BJ (cell line): ENCODE results near the gene GPR157. TPM values are rescaled to one million over a fixed set of nuclear protein-coding genes. Genes with fewer than 3 reads are reported as not detected.

Experiments
- CTCF ChIA-PET: fragments of 350-600 bp; formaldehyde crosslinking; extraction: SDS; loops from one replicate; lab custom pipeline; 2021; ENCODE audit warnings: antibody characterized with exemption, inconsistent platforms; lab: Yijun Ruan, JAX
- POLR2A ChIA-PET: fragments of 300-600 bp; sonication (Branson Sonifier 250); formaldehyde crosslinking; extraction: SDS; loops from one replicate; lab custom pipeline; 2021; ENCODE audit warnings: antibody characterized with exemption; lab: Charles Lee
- DNase-seq: peaks from one replicate; pipeline ENCODE4 v3.0.0-alpha.2; 2011; ENCODE audit warnings: low read depth
- H3K27me3 ChIP-seq: 2 replicates; pipeline ENCODE4 v1.6.0; 2011; ENCODE audit warnings: low read length; ENCODE audit not compliant: control insufficient read depth, insufficient read depth
- H3K36me3 ChIP-seq: 2 replicates; pipeline ENCODE4 v1.5.1; 2011; ENCODE audit warnings: low read length; ENCODE audit not compliant: control insufficient read depth, insufficient read depth
- H3K4me3 ChIP-seq: 2 replicates; pipeline ENCODE4 v1.5.1; 2011; ENCODE audit warnings: low read depth, mild to moderate bottlenecking, control low read depth, low read length
- polyA plus RNA-seq: library from polyadenylated mRNA; depleted of rRNA; stranded (reverse); fragments of >200 nt; gene quantifications from 2 replicates; pipeline ENCODE4 v1.2.3, GENCODE V29; 2011
- TF ChIP-seq, protein P1 (sequence below): IDR thresholded peaks from 2 replicates; pipeline ENCODE4 v1.5.1; 2011; ENCODE audit warnings: low read depth, mild to moderate bottlenecking, control low read depth, inconsistent platforms, low read length, moderate library complexity; ENCODE audit not compliant: insufficient read depth

The GPR157 gene
- polyA plus RNA-seq, 1 experiment = 2.5 TPM

DNA sequence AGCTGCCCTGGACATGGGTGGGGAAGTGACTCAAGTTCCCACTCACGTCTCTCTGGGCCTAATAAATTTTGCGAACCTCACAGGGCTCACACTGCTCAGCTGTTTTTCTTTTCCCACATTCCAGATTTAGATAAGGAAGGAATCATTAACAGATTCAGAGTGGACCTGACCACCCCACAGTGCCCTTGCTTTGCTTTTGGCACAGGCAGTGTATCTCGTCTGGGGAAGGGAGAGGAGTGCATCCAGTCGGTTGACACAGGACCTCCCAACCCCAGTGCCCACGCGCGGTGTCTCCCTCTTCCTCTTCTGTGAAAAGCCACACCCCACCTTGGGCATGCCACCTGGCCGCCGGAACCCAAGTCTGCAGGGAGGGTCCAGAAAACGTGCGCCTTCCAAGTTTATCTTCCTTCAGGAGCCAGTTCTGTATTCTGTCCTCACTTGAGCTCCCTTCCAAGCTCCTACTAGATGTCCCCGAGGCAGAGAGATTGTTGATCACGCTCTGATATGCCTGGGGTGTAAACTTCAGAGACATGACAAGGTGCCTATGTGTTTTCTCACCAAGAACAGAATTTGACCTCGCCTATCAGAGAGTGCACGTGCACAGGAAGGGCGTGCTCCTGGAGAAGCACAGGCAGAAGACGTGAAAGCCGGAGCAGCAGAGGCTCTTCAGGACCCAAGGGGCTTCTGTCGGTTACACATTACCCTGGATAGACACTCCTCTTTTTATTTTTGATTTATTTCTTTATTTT, 50.0 kb downstream of the GPR157 start:
- H3K36me3 ChIP-seq = no peaks in the 10 kb centered on the region
- DNase-seq = no peak
- no peak overlapping the region for H3K4me3 ChIP-seq
- H3K27me3 ChIP-seq = peaks cover 3% of the 10 kb centered on the region
- POLR2A ChIA-PET = interaction anchor here (0.5 kb wide), 1 partner anchor 444 kb away, joined by 5 read pairs; no protein-coding TSS in a partner anchor
- CTCF ChIA-PET = interaction anchor here (1.7 kb wide), 1 partner anchor 23 kb away, joined by 5 read pairs; no protein-coding TSS in a partner anchor
- TF ChIP-seq, protein P1, sequence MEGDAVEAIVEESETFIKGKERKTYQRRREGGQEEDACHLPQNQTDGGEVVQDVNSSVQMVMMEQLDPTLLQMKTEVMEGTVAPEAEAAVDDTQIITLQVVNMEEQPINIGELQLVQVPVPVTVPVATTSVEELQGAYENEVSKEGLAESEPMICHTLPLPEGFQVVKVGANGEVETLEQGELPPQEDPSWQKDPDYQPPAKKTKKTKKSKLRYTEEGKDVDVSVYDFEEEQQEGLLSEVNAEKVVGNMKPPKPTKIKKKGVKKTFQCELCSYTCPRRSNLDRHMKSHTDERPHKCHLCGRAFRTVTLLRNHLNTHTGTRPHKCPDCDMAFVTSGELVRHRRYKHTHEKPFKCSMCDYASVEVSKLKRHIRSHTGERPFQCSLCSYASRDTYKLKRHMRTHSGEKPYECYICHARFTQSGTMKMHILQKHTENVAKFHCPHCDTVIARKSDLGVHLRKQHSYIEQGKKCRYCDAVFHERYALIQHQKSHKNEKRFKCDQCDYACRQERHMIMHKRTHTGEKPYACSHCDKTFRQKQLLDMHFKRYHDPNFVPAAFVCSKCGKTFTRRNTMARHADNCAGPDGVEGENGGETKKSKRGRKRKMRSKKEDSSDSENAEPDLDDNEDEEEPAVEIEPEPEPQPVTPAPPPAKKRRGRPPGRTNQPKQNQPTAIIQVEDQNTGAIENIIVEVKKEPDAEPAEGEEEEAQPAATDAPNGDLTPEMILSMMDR = no peak

DNA sequence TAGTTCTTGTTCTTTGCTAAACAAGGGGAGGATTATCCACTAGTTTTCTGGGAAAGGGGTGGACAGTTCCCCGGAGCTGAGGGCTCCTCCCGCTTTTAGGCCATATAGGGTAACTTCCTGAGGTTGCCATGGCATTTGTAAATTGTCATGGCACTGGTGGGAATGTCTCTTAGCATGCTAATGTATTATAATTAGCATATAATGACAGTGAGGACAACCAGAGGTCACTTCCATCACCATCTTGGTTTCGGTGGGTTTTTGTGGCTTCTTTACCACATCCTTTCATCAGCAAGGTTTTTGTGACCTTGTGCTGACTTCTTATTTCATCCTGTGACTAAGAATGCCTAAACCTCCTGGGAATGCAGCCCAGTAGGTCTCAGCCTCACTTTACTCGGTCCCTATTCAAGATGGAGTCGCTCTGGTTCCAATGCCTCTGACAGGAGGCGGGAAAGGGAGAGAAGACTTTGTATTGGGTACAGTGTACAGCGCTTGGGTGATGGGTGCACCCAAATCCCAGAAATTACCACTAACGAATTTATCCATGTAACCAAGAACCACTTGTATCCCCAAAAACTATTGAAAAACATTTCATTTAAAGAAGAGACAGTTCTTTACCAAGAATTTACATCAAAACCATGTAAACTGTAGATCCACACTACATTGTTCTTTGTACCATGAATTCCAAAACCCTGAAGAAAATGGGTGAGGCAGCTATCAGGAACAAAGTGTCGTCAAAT, 50.7 kb downstream of the GPR157 start:
- Histone ChIP-seq H3K27me3 (peaks cover 3% of the 10 kb centered on the region), H3K4me3 (no peak overlapping the region), H3K36me3 (no peaks in the 10 kb centered on the region)
- peak; percentile 45 for DNase-seq
- TF ChIP-seq, protein P1 = no peak
- POLR2A ChIA-PET = interaction anchor here (0.5 kb wide), 1 partner anchor 445 kb away, joined by 5 read pairs; no protein-coding TSS in a partner anchor
- CTCF ChIA-PET = no interaction called here

DNA sequence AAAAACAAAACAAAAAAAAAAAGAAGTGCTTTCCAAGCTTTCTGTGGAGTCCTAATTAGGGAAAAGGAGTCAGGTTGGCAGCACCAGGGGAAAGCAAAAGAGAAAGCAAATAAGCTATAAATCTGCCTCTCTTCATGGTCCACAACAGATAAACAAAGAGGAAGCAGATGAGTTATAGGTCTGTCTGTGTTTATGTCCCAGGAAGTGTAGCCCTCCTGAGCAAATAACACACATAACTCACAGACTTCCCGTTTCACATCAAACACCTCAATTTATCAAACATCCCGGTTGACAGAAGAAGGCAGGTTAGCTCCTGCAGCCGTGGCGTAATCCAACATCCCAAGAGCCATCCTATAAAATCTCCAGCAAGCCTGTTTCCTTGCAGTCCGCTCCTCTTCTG, 53.9 kb downstream of the GPR157 start:
- H3K36me3 ChIP-seq = no peaks in the 10 kb centered on the region
- peaks cover 3% of the 10 kb centered on the region for H3K27me3 ChIP-seq
- ChIA-PET POLR2A (no interaction called here), CTCF (interaction anchor here (0.6 to 2.3 kb wide), 5 partner anchors 10 to 74 kb away, joined by 3 to 8 read pairs (median 3); no protein-coding TSS in a partner anchor)
- TF ChIP-seq, protein P1 = no peak
- no peak for DNase-seq
- no peak overlapping the region for H3K4me3 ChIP-seq

DNA sequence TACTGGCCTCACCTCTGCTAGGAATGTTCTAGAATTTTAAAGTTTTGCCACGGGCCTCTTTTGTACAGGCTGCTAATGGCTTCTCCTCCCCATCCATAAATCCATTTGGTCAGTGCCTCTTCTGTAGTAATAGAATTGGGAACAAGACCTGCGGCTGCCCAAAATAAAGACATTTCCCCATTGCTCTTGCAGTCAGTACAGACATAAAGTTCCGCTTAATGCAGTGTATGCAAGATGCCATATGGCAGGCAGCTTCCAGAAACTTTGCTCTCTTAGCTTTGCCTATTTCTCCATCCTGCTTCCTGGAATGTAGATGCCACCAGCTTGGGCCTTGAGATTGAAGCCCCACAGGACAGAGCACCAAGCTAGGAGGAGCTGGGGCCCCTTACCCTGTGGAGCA, 55.8 kb downstream of the GPR157 start:
- H3K4me3 ChIP-seq = no peak overlapping the region
- ChIA-PET CTCF (interaction anchor here (1.3 kb wide), 1 partner anchor 28 kb away, joined by 5 read pairs; no protein-coding TSS in a partner anchor), POLR2A (no interaction called here)
- no peaks in the 10 kb centered on the region for H3K36me3 ChIP-seq
- TF ChIP-seq, protein P1 = no peak
- H3K27me3 ChIP-seq = peaks cover 3% of the 10 kb centered on the region
- no peak for DNase-seq

DNA sequence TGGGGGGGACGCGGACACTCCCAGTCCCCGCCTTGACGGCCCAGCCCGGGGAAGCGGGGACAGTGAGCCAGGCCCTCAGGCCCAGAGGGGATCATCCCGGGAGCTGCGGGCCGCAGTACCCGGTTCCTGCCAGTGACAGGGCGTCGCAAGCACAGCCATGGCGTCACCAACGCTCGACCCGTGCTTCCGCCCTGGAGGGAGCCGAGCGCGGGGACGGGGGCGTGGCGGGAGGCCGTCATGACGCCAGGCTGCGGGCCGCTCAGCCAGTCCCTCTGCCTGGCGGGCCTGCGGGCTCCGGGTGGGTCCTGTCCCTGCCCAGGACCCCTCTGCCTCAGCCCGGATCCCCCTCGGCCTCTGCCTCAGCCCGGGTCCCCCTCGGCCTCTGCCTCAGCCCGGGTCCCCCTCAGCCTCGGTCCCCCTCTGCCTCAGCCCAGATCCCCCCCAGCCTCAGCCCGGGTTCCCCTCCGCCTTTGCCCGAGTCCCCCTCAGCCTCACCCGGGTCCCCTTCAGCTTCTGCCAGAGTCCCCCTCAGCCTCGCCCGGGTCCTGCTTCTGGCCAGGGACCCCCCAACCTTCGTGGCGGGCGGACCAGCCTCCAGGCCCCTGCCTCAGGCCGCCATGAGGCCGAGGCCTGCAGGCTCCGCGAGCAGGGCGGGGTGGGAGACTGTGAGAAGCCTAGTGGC, 57.2 kb downstream of the GPR157 start:
- TF ChIP-seq, protein P1 = no peak
- ChIA-PET CTCF (no interaction called here), POLR2A (no interaction called here)

More for the DNA sequence above, 57.2 kb downstream of the GPR157 start:
- Histone ChIP-seq H3K27me3 (peaks cover 3% of the 10 kb centered on the region), H3K36me3 (no peaks in the 10 kb centered on the region), H3K4me3 (no peak overlapping the region)
- no peak for DNase-seq
